Umbilical cord (tissue), 2 donors: Measurements from ENCODE around the gene DAB2IP. TPM values are rescaled to one million over a fixed set of nuclear protein-coding genes. Genes with fewer than 3 reads are reported as not detected.

Source experiments
- DNase-seq: peaks from one replicate; pipeline ENCODE4 v3.0.0-alpha.2; 2015; ENCODE audit warnings: low spot score
- total RNA-seq: library from RNA; depleted of rRNA; stranded (reverse); fragments of >200 nt; gene quantifications from one replicate; pipeline ENCODE4 v1.2.3, GENCODE V29; 2014; ENCODE audit warnings: low replicate concordance; ENCODE audit not compliant: insufficient read depth

DAB2IP gene
- total RNA-seq, 1 donor from 2014 or later = 60.9 TPM

GRCh38 chr9:121625590-121625989, 25.8 kb upstream of the DAB2IP start:
- DNase-seq = no peak

DNA sequence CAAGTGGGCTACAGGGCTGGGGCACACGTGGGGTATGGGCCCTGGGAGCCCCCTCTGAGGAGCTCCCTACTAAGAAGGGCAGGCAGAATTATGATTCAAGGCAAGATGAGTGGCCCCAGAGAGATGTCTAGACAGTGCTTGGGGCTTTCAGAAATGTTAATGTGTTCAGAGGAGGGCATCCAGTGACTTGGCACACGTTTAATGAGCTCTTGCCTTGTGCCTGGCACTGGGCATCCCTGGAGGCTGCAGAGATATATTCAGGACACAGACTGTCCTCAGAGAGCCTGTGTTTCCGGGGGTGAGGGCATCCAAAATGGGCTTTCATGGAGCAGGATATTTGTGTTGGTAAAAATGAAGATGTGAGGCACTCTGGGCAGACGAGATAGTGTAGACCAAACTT, 25.4 kb upstream of the DAB2IP start:
- DNase-seq = no peak

- DNase-seq = no peak
Observed at GRCh38 chr9:121627427-121627826, 24.0 kb upstream of the DAB2IP start.

DNA sequence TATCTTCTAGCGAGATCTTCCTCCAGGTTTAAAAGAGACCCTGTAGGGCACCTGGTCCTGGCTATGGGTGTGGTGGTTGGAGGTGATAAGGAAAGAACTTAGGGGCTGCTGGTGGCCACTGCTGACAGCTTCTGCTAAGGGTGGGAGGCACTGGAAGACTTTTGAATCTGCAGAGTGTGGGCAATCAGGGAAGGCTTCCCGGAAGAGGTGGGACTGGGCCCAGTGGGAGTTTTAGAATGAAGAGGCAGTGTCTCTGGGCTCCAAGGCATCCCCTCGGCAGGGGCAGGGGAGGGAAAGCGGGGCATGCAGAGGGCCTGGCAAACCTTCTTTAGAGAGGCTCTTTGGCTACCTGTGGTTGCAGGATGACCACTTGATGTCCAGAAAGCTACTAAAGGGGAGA, 23.0 kb upstream of the DAB2IP start:
- no peak for DNase-seq

DNA sequence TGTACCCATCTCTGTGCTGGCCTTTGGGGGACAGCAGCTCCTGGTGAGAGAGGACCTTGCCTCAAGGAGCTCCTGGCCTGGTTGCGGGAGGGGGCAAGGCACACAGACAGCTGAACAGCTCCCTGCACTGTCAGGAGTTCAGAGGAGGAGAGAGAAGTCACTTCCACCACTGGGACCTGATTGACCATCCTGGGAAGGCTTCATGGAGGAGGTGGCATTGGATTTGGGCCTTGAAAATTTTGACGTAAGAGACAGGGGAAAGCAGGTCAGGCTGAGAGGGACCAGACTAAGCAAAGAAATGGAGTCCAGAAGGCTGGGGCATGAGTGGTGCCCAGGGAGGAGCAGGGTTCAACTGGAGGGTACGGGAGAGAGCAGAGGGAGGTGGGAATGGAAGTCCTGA, 20.3 kb upstream of the DAB2IP start:
- DNase-seq = no peak

GRCh38 chr9:121631978-121632418, 19.4 kb upstream of the DAB2IP start:
- no peak for DNase-seq

- DNase-seq = no peak
Observed at GRCh38 chr9:121633119-121633714, 18.2 kb upstream of the DAB2IP start.

DNA sequence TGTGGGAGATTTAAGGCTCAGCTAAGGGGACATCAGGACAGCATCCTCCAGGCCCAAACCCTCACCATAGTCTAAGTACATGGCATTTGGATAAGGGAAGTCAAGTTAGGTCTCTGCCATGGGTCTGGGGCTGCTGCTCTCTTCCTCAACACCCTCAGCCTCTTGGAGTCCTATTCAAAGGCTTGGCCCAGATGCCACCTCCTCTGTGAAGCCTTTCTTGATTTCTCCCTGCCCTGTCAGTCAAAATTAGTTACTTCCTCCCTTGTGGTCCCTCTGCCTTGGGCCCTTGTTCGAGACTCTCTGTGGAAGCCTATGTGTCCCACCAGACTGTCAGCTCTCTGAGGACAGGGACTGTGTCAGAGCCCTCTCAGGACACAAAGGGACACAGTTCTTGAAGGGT, 17.7 kb upstream of the DAB2IP start:
- DNase-seq = no peak

DNA sequence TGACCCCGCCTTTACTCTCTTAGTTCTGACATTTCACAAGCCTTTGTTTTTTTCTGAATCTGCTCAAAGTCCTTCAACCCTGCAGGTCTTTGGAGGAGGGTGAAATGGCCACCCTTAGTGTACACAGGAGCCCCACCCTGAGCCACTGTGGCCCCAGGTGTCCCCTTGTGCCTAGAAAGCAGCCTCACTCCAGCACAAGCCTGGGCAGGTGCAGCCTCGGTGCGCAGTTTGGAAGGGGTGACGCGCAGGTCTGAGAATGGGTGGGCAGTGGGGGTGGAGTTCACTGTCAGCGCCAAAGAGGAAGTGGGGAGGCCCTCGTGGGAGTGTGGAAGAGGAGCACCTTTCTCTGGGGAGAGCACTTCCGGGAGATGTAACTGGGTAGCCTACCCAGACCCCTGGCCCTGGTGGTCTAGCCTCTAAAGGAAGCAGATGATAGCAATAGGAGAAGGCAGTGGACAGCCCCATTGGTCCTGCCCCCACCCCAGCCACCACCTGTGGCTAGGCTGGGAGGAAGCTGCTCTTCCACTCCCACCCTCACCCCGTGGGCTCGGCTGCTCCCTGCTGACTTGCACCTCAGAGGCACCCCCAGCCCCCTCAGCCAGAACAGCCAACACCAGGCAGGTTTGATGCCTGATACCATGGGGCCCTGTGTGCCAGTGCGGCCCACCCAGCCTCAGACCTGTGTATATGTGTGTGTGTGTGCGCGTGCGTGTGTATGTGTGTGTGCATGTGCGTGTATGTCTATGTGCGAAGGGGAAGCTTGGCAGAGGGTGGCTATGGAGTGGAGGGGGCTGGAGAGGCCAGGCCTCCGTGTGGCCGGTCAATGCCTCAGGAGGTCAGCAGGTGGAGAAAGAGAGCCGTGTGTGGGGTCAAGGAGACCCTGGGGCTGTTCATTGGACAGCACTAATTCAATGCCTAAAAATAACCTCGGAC, 16.8 kb upstream of the DAB2IP start:
- no peak for DNase-seq

GRCh38 chr9:121635300-121635876, 16.0 kb upstream of the DAB2IP start:
- DNase-seq = no peak

DNA sequence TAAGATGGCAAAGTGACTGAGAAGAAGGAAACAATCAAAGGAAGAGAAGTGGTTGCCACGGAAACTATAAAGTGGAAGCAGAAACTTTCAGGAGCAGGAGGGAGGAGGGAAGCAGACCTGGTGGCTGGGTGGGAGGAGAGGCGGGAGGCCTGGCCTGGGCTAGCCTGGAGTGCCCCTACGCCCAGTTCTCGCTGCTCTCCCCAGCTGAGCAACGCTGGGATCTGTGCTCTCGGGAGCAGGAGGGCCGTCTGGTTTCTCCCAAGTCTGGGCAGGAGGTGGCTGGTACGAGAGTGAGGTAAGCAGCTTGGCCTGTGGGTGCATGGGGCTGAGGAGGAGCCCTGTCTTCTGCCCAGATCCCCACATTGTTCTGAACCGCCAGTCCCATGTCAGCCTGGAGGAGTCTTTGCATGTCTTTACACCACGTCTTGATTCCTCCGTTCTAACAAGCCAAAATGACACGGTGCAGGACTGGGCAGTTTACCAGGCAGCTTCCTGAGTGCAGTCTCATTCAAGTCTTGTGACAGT, 15.0 kb upstream of the DAB2IP start:
- DNase-seq = peak; percentile 78

GRCh38 chr9:121636978-121637712, 14.3 kb upstream of the DAB2IP start:
- no peak for DNase-seq

GRCh38 chr9:121637713-121638220, 13.7 kb upstream of the DAB2IP start:
- DNase-seq = peak; percentile 70

DNA sequence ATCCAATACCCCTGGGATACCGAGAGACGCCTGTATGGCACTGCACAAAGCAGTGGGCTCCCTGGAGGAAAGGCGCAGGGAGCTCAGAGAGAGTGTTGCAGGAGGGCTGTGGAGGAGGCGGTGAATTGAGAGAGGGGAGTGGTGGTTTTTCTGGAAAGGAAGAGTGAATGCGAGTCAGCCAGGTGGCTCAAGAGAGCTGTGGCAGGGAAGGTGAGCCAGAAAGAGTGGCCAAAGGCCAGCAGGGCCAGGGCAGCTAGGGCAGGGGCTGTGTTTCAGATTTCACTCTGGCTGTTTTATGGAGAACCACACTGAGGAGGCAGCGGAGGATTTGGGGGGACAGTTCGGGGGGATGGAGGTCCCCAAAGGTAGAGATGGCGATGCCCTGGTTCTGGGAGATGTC, 13.0 kb upstream of the DAB2IP start:
- no peak for DNase-seq

GRCh38 chr9:121638901-121639592, 12.4 kb upstream of the DAB2IP start:
- no peak for DNase-seq

DNA sequence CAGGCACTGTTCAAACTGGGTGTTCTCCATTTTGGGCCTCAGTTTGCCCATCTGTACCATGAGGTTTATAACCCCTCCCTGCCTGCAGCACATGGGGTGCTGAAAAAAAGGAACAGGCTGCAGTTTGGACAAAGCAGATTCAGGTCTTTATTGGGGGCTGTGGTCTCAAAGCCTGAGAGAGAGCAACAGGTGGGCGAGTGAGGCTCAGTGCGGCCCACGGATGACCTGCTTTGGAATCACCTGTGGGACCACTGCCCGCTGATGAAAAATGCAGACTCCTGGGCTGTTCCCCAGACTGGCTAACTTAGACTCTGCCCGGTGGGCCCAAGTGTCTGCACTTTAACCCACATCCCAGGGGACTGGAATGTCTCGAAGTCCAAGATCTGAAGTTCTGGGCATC, 11.8 kb upstream of the DAB2IP start:
- no peak for DNase-seq

DNA sequence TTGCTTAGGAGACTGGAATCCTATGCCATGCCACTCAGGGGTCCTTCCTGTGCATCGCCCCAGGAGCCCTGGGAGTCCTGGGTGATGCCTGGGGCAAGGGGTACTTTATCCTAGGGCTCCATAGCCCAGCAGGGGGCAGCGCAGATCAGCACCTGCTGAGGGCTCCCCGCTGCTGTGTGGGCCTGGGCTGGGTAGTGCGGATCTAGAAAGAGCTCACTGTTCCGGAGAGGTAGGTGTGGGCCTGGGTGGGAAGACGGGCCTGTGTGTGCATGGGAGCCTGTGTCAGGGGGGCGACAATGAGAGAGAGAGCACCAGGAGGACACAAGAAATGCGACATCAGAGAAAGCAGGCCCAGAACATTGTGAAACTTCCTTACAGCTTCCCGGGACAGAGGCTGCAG, 11.4 kb upstream of the DAB2IP start:
- DNase-seq = no peak

DNA sequence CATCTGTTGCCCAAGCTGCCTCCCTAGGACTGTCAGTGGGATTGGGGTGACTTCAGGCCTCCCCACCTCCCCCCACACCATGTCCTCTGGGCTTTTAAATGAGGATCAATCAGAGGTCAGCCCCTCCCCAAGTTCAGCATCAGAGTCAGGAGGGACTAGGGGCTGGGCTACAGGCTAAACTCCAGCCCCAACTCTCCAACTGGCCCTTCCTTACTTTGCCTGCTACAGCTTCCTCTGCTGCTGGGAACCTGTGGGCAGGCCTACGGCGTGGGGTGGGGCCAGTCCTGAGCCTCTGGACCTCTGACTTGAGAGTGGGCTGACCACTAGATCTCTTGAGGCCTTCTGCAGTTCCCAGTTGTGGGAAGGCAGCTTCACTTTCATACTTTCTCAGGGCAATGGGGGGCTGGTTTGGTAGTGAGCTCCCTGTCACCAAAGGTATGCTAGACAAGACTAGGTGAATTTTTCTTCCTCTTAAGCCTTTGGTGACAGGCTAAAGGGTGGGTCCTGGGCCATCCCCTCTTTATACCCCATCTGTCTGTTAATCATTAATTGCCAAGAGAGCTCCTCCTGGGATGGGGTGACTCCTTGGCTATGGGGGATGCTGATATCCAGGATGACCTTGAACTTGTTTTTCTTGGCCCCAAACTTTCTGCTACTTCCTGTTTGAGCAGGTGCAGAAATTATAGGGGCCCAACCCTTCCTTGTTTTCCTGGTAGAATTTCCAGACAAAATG, 10.8 kb upstream of the DAB2IP start:
- DNase-seq = no peak

GRCh38 chr9:121641224-121641611, 10.2 kb upstream of the DAB2IP start:
- DNase-seq = no peak

GRCh38 chr9:121642758-121643157, 8.7 kb upstream of the DAB2IP start:
- no peak for DNase-seq
